Thyroid gland (tissue), 4 donors: ENCODE results near the gene GABRE. TPM values are rescaled to one million over a fixed set of nuclear protein-coding genes. Genes with fewer than 3 reads are reported as not detected.

ENCODE experiments used
- DNase-seq, 2 donors: peaks; one replicate each; pipeline ENCODE4 v3.0.0-alpha.2; 2019
- H3K27ac ChIP-seq, 3 donors: fragments of 200-600 bp; sonication (generic); 1 replicate in 2 of 3; 2 replicates in 1 of 3; pipeline ENCODE4 v1.5.1; 2016 to 2019; ENCODE audit warnings: mild to moderate bottlenecking in 1 of 3, moderate library complexity in 1 of 3
- H3K27me3 ChIP-seq: fragments of 200-600 bp; sonication (generic); one replicate; pipeline ENCODE4 v1.5.1; 2019
- H3K36me3 ChIP-seq, 2 donors: fragments of 200-600 bp; sonication (generic); one replicate each; pipeline ENCODE4 v1.5.1; 2016 to 2019
- H3K4me1 ChIP-seq, 2 donors: fragments of 200-600 bp; sonication (generic); one replicate each; pipeline ENCODE4 v1.5.1; 2017 to 2019
- H3K4me3 ChIP-seq, 3 donors: fragments of 200-600 bp; sonication (generic); replicated peaks in 1 of 3; 1 replicate in 2 of 3; 2 replicates in 1 of 3; pipeline ENCODE4 v1.5.1; 2016; ENCODE audit warnings: mild to moderate bottlenecking in 1 of 3
- H3K9me3 ChIP-seq: fragments of 200-600 bp; sonication (generic); one replicate; pipeline ENCODE4 v1.5.1; 2017
- CTCF ChIP-seq, 6 experiments: fragments of 200-600 bp in 3 of 6; fragments of 450-650 bp in 3 of 6; sonication (generic) in 3 of 6; IDR thresholded peaks; one replicate each; pipeline ENCODE4 v1.5.1; 2016 to 2019; ENCODE audit warnings: antibody characterized with exemption in 6 of 6, mild to moderate bottlenecking in 2 of 6, inconsistent platforms in 1 of 6, moderate library complexity in 1 of 6
- POLR2A ChIP-seq, 2 donors: fragments of 450-650 bp; IDR thresholded peaks; one replicate each; pipeline ENCODE4 v1.6.1; 2017; ENCODE audit warnings: antibody characterized with exemption in 2 of 2, mild to moderate bottlenecking in 2 of 2, moderate library complexity in 1 of 2
- WGBS, 2 donors: methylation state at CpG; one replicate each; pipeline ENCODE4 v1.1.5; 2017; 5-methylcytosine and 5-hydroxymethylcytosine counted together
- intact Hi-C: fragments of 100-400 bp; cut with DNase I; formaldehyde crosslinking; loops from one replicate; pipeline ENCODE4 v1.15.1; 2023
- total RNA-seq, 4 donors: library from RNA; depleted of rRNA; stranded (reverse); fragments of >200 nt; gene quantifications; one replicate each; pipeline ENCODE4 v1.2.3, GENCODE V29; 2016

Gene GABRE
- total RNA-seq, 4 donors from 2014 or later = 39.5 to 73.5 (median 43.1) TPM

GRCh38 chrX:151973060-151973661, 1.3 kb downstream of the GABRE start:
- peak overlapping the region in 2 of 3 donors; percentile 18 to 66 for H3K27ac ChIP-seq
- no peaks in the 10 kb centered on the region for H3K27me3 ChIP-seq
- peak overlapping the region in 1 of 3 donors; percentile 48 for H3K4me3 ChIP-seq
- no peaks in the 10 kb centered on the region for H3K9me3 ChIP-seq
- intact Hi-C loops = no loop called here
- DNase-seq = no peak
- no peaks in the 10 kb centered on the region for H3K36me3 ChIP-seq
- 46 to 66% methylated on average over 3 to 4 of the region's 4 CpGs for WGBS, 2 donors
- peaks cover 0 to 3% of the 10 kb centered on the region in 2 donors for H3K4me1 ChIP-seq
- TF ChIP-seq CTCF (IDR thresholded peaks at IDR 0.05) = no peak
- no peak for TF ChIP-seq POLR2A (IDR thresholded peaks at IDR 0.05)

DNA sequence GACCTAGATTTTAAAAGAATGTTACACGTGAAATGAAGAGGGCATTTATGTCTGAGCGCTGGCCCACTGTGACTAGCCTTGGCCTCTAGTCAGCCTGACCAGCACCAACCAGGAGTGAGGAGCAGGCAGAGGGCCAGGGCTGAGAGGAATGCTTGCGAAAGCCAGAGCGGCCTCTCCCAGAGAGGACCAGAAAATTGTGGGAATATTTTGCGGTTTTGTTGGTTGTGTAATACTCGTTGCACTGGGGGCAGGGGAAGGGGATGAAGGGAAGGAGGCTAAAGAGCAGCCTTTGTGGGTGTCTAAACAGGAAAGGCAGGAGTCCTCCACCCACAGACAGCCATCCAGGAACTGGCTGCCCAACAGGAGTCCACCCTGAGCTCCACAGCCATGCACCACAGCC, 3.8 kb downstream of the GABRE start:
- H3K27me3 ChIP-seq = no peaks in the 10 kb centered on the region
- no peak overlapping the region for H3K4me3 ChIP-seq
- DNase-seq = peak; percentile 70 to 79
- no peaks in the 10 kb centered on the region for H3K9me3 ChIP-seq
- WGBS, 2 donors = 14 to 18% methylated on average over 6 of the region's 6 CpGs
- TF ChIP-seq CTCF (IDR thresholded peaks at IDR 0.05) (no peak), POLR2A (IDR thresholded peaks at IDR 0.05) (no peak)
- no peaks in the 10 kb centered on the region for H3K4me1 ChIP-seq
- intact Hi-C loops = no loop called here
- H3K36me3 ChIP-seq = no peaks in the 10 kb centered on the region
- H3K27ac ChIP-seq = peak overlapping the region in 1 of 3 donors; percentile 15

GRCh38 chrX:151970027-151970426, 4.4 kb downstream of the GABRE start:
- TF ChIP-seq POLR2A (IDR thresholded peaks at IDR 0.05) (no peak), CTCF (IDR thresholded peaks at IDR 0.05) (no peak)

GRCh38 chrX:151966236-151966635, 8.2 kb downstream of the GABRE start:
- Histone ChIP-seq H3K9me3 (no peaks in the 10 kb centered on the region), H3K27ac (no peak overlapping the region), H3K4me1 (no peaks in the 10 kb centered on the region), H3K27me3 (no peaks in the 10 kb centered on the region), H3K36me3 (no peaks in the 10 kb centered on the region), H3K4me3 (no peak overlapping the region)
- 88 to 92% methylated on average over 5 to 6 of the region's 6 CpGs for WGBS, 2 donors
- intact Hi-C loops = no loop called here
- TF ChIP-seq CTCF (IDR thresholded peaks at IDR 0.05) (no peak), POLR2A (IDR thresholded peaks at IDR 0.05) (no peak)
- DNase-seq = no peak

More at GRCh38 chrX:151970027-151970426, 4.4 kb downstream of the GABRE start:
- Histone ChIP-seq H3K4me3 (no peak overlapping the region), H3K27me3 (no peaks in the 10 kb centered on the region), H3K4me1 (no peaks in the 10 kb centered on the region), H3K36me3 (no peaks in the 10 kb centered on the region), H3K27ac (no peak overlapping the region), H3K9me3 (no peaks in the 10 kb centered on the region)
- 67 to 74% methylated on average over 7 of the region's 7 CpGs for WGBS, 2 donors
- DNase-seq = no peak
- intact Hi-C loops = no loop called here

DNA sequence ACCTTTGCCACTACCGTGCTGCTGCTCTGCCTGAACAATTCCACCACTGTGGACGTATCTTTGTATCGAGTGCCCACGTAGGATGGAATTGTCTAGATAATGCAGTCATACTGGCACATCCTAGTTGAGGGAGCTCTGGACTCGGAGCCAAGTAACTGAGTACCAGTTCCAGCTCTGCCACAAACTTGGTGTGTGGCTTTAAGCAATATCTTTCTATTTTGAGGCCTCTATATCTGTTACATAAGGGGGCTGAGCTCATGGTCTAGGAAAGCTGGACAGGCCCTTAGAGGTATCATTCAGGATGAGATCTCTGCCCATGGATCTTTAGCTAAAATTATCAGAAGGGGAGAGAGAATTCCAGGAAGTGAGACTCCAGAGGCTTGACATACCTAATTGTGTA, 12.4 kb downstream of the GABRE start:
- Histone ChIP-seq H3K36me3 (peaks cover 0 to 3% of the 10 kb centered on the region in 2 donors), H3K4me3 (no peak overlapping the region), H3K4me1 (no peaks in the 10 kb centered on the region), H3K9me3 (no peaks in the 10 kb centered on the region), H3K27ac (no peak overlapping the region), H3K27me3 (no peaks in the 10 kb centered on the region)
- DNase-seq = no peak
- WGBS, 2 donors = 100% methylated on average over 3 to 4 of the region's 5 CpGs
- no peak for TF ChIP-seq POLR2A (IDR thresholded peaks at IDR 0.05)
- no peak for TF ChIP-seq CTCF (IDR thresholded peaks at IDR 0.05)
- intact Hi-C loops = no loop called here
